ENCODE data around the gene RAB35.

DNA sequence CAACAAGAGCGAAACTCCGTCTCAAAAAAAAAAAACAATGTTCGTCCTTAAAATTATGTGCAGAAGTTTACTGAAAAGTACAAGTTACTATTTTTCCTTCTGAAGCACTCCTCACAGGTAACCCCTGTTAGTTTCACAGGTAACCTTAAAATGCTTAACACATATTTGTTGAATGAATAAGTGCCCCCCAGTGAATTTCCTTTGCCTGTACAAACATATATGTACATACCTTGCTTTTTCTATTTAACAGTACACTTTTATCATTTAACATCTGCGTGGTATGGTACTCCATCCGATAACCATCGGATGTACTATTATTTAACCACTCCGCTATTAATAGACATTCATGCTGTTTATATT, 1.4 kb upstream of the RAB35 start:
- TF ChIP-seq, protein P1, sequence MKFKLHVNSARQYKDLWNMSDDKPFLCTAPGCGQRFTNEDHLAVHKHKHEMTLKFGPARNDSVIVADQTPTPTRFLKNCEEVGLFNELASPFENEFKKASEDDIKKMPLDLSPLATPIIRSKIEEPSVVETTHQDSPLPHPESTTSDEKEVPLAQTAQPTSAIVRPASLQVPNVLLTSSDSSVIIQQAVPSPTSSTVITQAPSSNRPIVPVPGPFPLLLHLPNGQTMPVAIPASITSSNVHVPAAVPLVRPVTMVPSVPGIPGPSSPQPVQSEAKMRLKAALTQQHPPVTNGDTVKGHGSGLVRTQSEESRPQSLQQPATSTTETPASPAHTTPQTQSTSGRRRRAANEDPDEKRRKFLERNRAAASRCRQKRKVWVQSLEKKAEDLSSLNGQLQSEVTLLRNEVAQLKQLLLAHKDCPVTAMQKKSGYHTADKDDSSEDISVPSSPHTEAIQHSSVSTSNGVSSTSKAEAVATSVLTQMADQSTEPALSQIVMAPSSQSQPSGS (tag by site-specific recombination; IDR thresholded peaks at IDR 0.05; ENCODE audit: low read depth) = no peak
- TF ChIP-seq KLF8 (tag by site-specific recombination; IDR thresholded peaks at IDR 0.05) = no peak
- TF ChIP-seq KLF16 (tag by site-specific recombination; IDR thresholded peaks at IDR 0.05) = no peak
- no peak for TF ChIP-seq ZNF155 (tag by site-specific recombination; IDR thresholded peaks at IDR 0.05)
- TF ChIP-seq, protein P2, sequence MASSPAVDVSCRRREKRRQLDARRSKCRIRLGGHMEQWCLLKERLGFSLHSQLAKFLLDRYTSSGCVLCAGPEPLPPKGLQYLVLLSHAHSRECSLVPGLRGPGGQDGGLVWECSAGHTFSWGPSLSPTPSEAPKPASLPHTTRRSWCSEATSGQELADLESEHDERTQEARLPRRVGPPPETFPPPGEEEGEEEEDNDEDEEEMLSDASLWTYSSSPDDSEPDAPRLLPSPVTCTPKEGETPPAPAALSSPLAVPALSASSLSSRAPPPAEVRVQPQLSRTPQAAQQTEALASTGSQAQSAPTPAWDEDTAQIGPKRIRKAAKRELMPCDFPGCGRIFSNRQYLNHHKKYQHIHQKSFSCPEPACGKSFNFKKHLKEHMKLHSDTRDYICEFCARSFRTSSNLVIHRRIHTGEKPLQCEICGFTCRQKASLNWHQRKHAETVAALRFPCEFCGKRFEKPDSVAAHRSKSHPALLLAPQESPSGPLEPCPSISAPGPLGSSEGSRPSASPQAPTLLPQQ (tag by site-specific recombination; IDR thresholded peaks at IDR 0.05) = no peak
- TF ChIP-seq, protein P3, sequence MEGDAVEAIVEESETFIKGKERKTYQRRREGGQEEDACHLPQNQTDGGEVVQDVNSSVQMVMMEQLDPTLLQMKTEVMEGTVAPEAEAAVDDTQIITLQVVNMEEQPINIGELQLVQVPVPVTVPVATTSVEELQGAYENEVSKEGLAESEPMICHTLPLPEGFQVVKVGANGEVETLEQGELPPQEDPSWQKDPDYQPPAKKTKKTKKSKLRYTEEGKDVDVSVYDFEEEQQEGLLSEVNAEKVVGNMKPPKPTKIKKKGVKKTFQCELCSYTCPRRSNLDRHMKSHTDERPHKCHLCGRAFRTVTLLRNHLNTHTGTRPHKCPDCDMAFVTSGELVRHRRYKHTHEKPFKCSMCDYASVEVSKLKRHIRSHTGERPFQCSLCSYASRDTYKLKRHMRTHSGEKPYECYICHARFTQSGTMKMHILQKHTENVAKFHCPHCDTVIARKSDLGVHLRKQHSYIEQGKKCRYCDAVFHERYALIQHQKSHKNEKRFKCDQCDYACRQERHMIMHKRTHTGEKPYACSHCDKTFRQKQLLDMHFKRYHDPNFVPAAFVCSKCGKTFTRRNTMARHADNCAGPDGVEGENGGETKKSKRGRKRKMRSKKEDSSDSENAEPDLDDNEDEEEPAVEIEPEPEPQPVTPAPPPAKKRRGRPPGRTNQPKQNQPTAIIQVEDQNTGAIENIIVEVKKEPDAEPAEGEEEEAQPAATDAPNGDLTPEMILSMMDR (tag by site-specific recombination; IDR thresholded peaks at IDR 0.05) = no peak
- no peak for TF ChIP-seq ZNF274 (IDR thresholded peaks at IDR 0.05; ENCODE audit: low read length)
- no peak for TF ChIP-seq ZNF274 (tag by site-specific recombination; IDR thresholded peaks at IDR 0.05; ENCODE audit: borderline replicate concordance)
- TF ChIP-seq, protein P4, sequence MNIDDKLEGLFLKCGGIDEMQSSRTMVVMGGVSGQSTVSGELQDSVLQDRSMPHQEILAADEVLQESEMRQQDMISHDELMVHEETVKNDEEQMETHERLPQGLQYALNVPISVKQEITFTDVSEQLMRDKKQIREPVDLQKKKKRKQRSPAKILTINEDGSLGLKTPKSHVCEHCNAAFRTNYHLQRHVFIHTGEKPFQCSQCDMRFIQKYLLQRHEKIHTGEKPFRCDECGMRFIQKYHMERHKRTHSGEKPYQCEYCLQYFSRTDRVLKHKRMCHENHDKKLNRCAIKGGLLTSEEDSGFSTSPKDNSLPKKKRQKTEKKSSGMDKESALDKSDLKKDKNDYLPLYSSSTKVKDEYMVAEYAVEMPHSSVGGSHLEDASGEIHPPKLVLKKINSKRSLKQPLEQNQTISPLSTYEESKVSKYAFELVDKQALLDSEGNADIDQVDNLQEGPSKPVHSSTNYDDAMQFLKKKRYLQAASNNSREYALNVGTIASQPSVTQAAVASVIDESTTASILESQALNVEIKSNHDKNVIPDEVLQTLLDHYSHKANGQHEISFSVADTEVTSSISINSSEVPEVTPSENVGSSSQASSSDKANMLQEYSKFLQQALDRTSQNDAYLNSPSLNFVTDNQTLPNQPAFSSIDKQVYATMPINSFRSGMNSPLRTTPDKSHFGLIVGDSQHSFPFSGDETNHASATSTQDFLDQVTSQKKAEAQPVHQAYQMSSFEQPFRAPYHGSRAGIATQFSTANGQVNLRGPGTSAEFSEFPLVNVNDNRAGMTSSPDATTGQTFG (tag by site-specific recombination; IDR thresholded peaks at IDR 0.05; ENCODE audit: borderline replicate concordance) = no peak
- no peak for TF ChIP-seq ZNF350 (tag by site-specific recombination; IDR thresholded peaks at IDR 0.05)
- no peak for TF ChIP-seq ZNF10 (tag by site-specific recombination; IDR thresholded peaks at IDR 0.05)
- TF ChIP-seq, protein P5, sequence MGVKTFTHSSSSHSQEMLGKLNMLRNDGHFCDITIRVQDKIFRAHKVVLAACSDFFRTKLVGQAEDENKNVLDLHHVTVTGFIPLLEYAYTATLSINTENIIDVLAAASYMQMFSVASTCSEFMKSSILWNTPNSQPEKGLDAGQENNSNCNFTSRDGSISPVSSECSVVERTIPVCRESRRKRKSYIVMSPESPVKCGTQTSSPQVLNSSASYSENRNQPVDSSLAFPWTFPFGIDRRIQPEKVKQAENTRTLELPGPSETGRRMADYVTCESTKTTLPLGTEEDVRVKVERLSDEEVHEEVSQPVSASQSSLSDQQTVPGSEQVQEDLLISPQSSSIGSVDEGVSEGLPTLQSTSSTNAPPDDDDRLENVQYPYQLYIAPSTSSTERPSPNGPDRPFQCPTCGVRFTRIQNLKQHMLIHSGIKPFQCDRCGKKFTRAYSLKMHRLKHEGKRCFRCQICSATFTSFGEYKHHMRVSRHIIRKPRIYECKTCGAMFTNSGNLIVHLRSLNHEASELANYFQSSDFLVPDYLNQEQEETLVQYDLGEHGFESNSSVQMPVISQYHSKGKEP (tag by site-specific recombination; IDR thresholded peaks at IDR 0.05) = no peak
- no peak for TF ChIP-seq ZFP37 (tag by site-specific recombination; IDR thresholded peaks at IDR 0.05)
- TF ChIP-seq GLI4 (tag by site-specific recombination; IDR thresholded peaks at IDR 0.05) = no peak
- TF ChIP-seq ZNF560 (tag by site-specific recombination; IDR thresholded peaks at IDR 0.05; ENCODE audit: borderline replicate concordance) = no peak

Measured in HEK293 (cell line).